IPS DF 4.7 (cell line): Measurements from ENCODE around the gene TMEM200A.

Experiments
- DNase-seq: peaks from one replicate; pipeline ENCODE4 v3.0.0-alpha.2; 2013; ENCODE audit warnings: low spot score; ENCODE audit errors: extremely low read depth

Gene TMEM200A

DNA sequence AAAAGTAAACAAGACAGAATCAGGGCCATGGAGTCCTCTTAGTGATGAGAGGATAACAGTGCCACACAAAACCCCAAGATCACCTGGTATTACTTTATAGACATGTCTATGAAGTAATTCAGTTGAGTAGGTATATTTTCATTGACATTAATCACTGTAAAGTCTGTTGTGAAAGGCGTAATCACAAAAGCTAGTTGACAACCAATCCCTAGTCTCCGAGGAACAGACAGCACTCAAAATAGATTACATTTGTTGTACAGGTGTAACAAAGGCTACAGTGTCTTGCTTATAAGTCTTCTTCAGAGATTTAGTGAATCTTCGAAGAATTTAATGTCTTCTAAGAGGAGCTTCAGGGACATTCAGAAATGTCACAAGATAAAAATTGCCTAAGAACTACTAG is 120.1 kb downstream of the TMEM200A start:
- DNase-seq: no peak

- no peak for DNase-seq
Observed at GRCh38 chr6:130486417-130486816, 120.6 kb downstream of the TMEM200A start.

DNA sequence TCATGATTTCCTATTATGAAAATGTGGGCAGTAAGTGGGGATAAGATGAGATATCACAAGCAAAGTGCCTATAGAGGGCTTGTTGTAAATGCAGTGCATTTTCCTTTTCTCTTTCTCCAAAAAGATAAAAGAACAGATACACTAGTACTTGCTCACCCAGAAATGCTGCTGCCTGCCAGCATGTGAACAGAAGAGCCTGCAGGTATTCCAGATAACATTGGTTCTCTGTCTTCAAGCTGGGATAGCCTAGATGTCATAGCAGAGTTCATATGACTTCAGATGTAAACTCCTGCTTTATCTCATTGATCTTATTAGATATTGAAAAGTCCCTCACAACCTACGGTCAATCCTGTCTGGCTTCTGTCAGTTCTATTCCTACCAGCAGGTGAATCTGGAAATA is 123.7 kb downstream of the TMEM200A start:
- no peak for DNase-seq
